CD1c-positive myeloid dendritic cell (primary cell): ENCODE results near the gene LRIT3.

Experiments used
- DNase-seq: peaks from one replicate; pipeline ENCODE4 v3.0.0-alpha.2; 2016; ENCODE audit errors: extremely low spot score

The LRIT3 gene

GRCh38 chr4:109847896-109848442 lies at the start of gene LRIT3:
LRIT3 (plus strand) TSS chr4:109848107; CDS start chr4:109848202, 95 bp downstream.
- no peak for DNase-seq

- DNase-seq, result no peak
Observed at GRCh38 chr4:109798866-109799265, 49.0 kb upstream of the LRIT3 start.

- DNase-seq, result no peak
Observed at GRCh38 chr4:109801099-109801789, 46.7 kb upstream of the LRIT3 start.

- DNase-seq, result peak; percentile 30
Observed at GRCh38 chr4:109801895-109802319, 46.0 kb upstream of the LRIT3 start, which contains the start of gene CFI. CFI (minus strand) TSS chr4:109801999; CDS start chr4:109801971, 28 bp downstream.

GRCh38 chr4:109803924-109804571 lies 43.9 kb upstream of the LRIT3 start:
- peak; percentile 30 for DNase-seq

- DNase-seq, result no peak
Observed at GRCh38 chr4:109809655-109810054, 38.3 kb upstream of the LRIT3 start.

- no peak for DNase-seq
Observed at GRCh38 chr4:109810552-109811387, 37.1 kb upstream of the LRIT3 start.

GRCh38 chr4:109811707-109812106 lies 36.2 kb upstream of the LRIT3 start:
- DNase-seq, result no peak

- peak; percentile 94 for DNase-seq
Observed at GRCh38 chr4:109815151-109816081, 32.5 kb upstream of the LRIT3 start, which contains the start of gene GAR1. GAR1 (plus strand) TSS chr4:109815762; CDS start chr4:109816165, 403 bp downstream.

- no peak for DNase-seq
Observed at GRCh38 chr4:109816082-109816442, 31.8 kb upstream of the LRIT3 start.

GRCh38 chr4:109816894-109817293 lies 31.0 kb upstream of the LRIT3 start:
- no peak for DNase-seq

GRCh38 chr4:109818268-109818667 lies 29.6 kb upstream of the LRIT3 start:
- DNase-seq, result no peak

GRCh38 chr4:109820563-109820962 lies 27.3 kb upstream of the LRIT3 start:
- no peak for DNase-seq

- no peak for DNase-seq
Observed at GRCh38 chr4:109821185-109821584, 26.7 kb upstream of the LRIT3 start.

- peak; percentile 54 for DNase-seq
Observed at GRCh38 chr4:109826719-109827118, 21.2 kb upstream of the LRIT3 start.

- DNase-seq, result no peak
Observed at GRCh38 chr4:109827672-109828071, 20.2 kb upstream of the LRIT3 start, which contains the start of gene RRH. RRH (plus strand) TSS chr4:109827972; CDS start chr4:109828028, 56 bp downstream.

GRCh38 chr4:109833756-109834155 lies 14.2 kb upstream of the LRIT3 start:
- no peak for DNase-seq

- no peak for DNase-seq
Observed at GRCh38 chr4:109836985-109837384, 10.9 kb upstream of the LRIT3 start.

GRCh38 chr4:109846395-109847098 lies 1.4 kb upstream of the LRIT3 start:
- no peak for DNase-seq

GRCh38 chr4:109848501-109848900 lies 594 bp downstream of the LRIT3 start:
- DNase-seq, result no peak
